IPS-18c (cell line): ENCODE measurements around the gene CYSRT1.

Experiments used
- H3K4me3 ChIP-seq: 2 replicates; pipeline ENCODE4 v1.7.0; 2013; ENCODE audit warnings: low read depth, mild to moderate bottlenecking, low read length, moderate library complexity; ENCODE audit not compliant: insufficient read depth
- H3K9me3 ChIP-seq: one replicate; pipeline ENCODE4 v1.6.1; 2013; ENCODE audit warnings: mild to moderate bottlenecking, low read length, moderate library complexity; ENCODE audit not compliant: control insufficient read depth, insufficient read depth

CYSRT1 gene

GRCh38 chr9:137224830-137225694 lies at the start of gene CYSRT1:
Gene CYSRT1, plus strand, starts transcription at chr9:137225174. Its CDS starts 448 bp downstream, at chr9:137225622.
- H3K9me3 ChIP-seq: peaks cover 2% of the 10 kb centered on the region
- peak within 1 kb of the TSS; percentile 80 for H3K4me3 ChIP-seq

DNA sequence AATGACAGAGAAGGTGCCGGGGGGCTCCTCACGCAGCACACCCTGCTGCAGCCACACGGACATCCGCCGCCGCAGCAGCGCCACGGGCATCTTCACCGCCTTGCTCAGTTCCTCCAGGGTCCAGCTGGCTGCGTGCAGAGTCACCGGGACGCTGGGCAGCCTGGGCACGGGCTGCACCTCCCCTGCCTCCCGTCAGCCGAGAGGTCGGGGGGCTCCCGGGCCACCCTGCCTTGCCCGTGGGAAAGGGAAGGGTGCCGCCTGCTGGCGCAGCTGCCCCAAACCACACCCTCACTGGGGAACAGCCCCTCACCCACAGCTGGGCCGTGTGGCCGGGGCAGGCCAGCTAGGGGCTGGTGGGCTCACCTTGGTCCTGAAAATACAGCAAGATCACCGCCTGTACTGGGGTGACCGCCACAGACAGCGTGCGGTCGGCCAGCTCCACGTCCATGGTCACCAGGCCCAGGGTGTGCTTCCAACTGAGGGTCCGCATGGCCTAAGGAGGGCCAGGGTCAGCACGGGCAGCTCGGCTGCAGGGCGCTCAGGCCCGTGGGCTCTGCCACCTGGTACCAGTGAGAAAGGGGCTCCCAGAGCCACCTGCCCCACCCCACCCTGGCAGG lies 49.5 kb upstream of the CYSRT1 start:
- Histone ChIP-seq H3K4me3 (no peak overlapping the region; the same call in 1 of the 2 replicates), H3K9me3 (no peaks in the 10 kb centered on the region)

- H3K9me3 ChIP-seq: no peaks in the 10 kb centered on the region
These were observed 48.4 kb upstream of the CYSRT1 start for GRCh38 chr9:137176302-137177182.

GRCh38 chr9:137178201-137178938 lies 46.6 kb upstream of the CYSRT1 start:
- H3K4me3 ChIP-seq: no peak overlapping the region
- H3K9me3 ChIP-seq: no peaks in the 10 kb centered on the region

More at GRCh38 chr9:137176302-137177182, 48.4 kb upstream of the CYSRT1 start:
- no peak overlapping the region for H3K4me3 ChIP-seq

- H3K9me3 ChIP-seq: no peaks in the 10 kb centered on the region
- H3K4me3 ChIP-seq: no peak overlapping the region
These were observed 45.9 kb upstream of the CYSRT1 start for GRCh38 chr9:137178939-137179630.

DNA sequence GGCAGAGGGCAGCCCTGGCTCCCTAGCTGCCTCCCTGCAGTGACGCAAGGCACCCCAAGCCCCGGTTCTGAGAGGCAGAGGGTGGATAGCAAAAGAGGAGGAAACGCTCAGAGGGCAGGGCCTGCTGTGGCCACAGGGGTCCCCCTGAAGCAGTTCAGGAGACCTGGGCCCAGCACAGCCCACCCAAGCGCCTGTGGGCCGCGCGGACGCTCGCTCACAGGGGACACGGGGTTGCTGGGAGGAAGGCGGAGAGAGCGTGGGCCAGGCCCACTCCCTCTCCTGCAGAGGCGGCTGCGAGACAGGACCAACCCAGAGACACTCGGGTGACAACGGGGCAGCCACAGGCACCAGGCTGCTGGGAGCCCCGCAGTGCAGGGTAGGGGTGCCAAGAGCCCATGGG lies 45.2 kb upstream of the CYSRT1 start:
- Histone ChIP-seq H3K4me3 (no peak overlapping the region), H3K9me3 (no peaks in the 10 kb centered on the region)

DNA sequence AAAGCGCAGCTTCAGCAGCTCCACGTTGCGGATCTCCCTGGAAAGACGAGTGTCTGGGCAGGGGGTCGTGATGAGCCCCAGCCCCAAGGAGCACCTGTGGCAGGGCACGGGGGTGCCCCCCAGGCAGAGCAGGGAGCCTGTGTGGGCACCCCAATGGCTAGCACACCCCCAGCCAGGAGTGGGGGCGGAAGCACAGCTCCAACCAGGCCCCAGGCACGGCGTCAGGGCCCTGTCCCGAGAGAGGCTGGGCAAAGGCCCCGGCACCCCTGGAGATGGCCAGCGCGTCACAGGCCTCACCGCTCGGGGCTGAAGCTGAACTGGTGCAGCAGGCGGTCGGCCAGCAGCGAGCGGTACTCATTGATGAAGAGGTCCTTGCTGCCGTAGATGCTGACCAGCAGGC lies 44.5 kb upstream of the CYSRT1 start:
- H3K9me3 ChIP-seq: no peaks in the 10 kb centered on the region
- H3K4me3 ChIP-seq: no peak overlapping the region

- Histone ChIP-seq H3K9me3 (no peaks in the 10 kb centered on the region), H3K4me3 (no peak overlapping the region)
These were observed 43.3 kb upstream of the CYSRT1 start for GRCh38 chr9:137181680-137182079.

DNA sequence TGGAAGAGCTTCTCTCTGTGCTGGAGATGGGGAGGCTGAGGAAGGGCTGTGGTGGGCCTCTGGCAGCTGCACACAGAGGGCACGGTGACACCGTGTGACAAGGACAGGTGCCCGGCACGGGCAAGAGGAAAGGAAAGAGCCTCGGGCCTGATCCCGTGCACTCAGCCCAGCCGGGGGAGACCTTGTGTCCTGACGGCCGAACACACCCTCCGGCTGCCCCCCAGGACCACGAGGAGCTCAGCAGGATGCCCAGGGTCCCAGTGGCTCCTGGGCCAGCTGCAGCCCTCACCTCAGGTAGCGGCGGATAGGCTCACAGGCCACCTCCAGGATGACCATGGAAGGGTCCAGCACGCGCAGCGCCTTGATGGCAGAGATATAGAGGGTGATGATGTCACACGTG lies 42.1 kb upstream of the CYSRT1 start:
- H3K4me3 ChIP-seq: no peak overlapping the region
- H3K9me3 ChIP-seq: no peaks in the 10 kb centered on the region

DNA sequence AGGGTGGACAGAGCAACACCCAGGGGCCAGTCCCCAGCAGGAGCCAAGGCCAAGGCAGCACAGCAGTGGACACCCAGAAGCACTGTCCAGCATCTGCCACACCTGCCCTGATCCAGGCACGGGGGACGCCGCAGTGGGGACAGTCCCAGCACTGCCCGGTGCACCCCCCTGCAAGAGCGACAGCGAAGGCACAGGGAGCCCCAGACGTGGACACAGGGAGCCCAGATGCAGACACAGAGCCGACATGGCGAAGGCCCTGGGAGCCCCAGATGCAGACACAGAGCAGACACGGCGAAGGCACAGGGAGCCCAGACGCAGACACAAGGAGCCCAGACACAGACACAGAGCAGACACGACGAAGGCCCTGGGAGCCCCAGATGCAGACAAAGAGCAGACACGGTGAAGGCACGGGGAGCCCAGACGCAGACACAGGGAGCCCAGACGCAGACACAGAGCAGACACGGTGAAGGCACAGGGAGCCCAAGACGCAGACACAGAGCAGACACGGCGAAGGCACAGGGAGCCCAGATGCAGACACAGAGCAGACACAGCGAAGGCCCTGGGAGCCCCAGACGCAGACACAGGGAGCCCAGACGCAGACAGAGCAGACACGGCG lies 40.9 kb upstream of the CYSRT1 start:
- H3K4me3 ChIP-seq: no peak overlapping the region
- H3K9me3 ChIP-seq: no peaks in the 10 kb centered on the region

GRCh38 chr9:137184881-137185660 lies 39.9 kb upstream of the CYSRT1 start:
- Histone ChIP-seq H3K9me3 (peaks cover 2% of the 10 kb centered on the region), H3K4me3 (no peak overlapping the region)

DNA sequence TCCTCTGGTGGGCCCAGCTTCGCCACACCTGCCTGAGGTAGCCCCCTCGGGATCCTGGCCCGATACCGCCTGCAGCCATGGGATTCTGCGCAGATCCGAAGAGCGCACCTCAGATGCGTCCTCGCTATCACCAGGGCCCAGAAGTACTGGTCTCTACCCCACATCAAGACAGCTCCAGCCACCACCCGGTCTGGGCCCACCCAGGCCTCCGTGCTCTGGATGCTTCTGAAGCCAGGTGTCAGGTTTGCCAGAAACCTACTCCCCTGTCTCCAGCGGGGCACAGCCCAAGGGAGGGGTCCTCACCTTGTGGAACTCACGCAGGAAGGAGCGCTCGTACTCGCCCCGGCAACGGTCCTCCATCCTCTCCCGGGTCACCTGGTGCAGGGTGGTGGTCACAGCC lies 39.1 kb upstream of the CYSRT1 start:
- H3K4me3 ChIP-seq: no peak overlapping the region
- peaks cover 2% of the 10 kb centered on the region for H3K9me3 ChIP-seq

DNA sequence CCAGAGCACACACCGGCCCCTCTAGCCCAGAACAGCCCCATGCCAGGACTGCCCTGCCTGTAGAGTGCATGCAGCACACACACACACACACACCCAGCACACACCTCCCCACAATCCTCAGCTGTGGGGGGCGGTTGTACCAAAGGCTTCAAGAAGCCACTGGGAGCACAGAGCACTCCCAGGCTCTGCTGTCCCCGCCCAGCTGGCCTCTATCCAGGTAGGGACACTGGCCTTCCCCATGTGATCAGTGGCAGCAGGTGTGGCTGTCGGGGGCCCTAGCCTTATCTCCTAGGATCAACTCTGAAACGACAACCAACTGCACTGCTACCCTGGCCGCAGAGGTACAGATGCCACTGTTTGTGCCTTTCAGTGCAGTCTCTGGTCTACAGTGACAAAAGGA lies 38.6 kb upstream of the CYSRT1 start:
- Histone ChIP-seq H3K4me3 (no peak overlapping the region), H3K9me3 (peaks cover 2% of the 10 kb centered on the region)

- H3K9me3 ChIP-seq: peaks cover 2% of the 10 kb centered on the region
- peak overlapping the region; percentile 96 for H3K4me3 ChIP-seq
These were observed 37.6 kb upstream of the CYSRT1 start for GRCh38 chr9:137187386-137187785.

DNA sequence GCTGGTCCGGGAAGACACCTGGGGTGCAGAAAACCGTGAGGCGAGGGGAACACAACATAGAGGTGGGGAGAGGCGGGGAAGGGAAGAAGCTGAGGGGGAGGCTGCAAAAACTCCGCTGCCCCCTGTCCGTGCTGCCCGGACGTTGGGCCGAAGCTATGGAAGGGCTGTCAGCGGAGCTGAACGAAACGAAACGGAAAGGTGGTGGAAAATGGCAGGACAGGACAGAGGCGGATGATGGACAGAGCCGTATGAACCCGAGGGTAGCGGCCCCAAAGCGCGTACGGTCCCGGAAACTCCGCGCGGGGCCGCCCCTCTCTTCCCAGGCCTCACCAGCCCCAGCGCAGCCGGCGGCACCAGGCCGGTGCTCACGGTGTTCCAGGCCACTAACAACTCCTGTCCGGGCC lies 36.9 kb upstream of the CYSRT1 start:
- Histone ChIP-seq H3K9me3 (peaks cover 2% of the 10 kb centered on the region), H3K4me3 (peak overlapping the region; percentile 96)
